Astrocyte (in vitro differentiated cells and primary cell): ENCODE measurements around the gene ADORA2A. TPM values are rescaled to one million over a fixed set of nuclear protein-coding genes. Genes with fewer than 3 reads are reported as not detected.
A peak's percentile ranks its signal among the peaks of the same experiment; 100 is the strongest.

Experiments
- DNase-seq: peaks from one replicate; pipeline ENCODE4 v3.0.0-alpha.2; 2010; ENCODE audit warnings: low read depth
- FAIRE-seq: peaks from 2 replicates; lab custom pipeline; 2011; peaks lifted over from hg19 to GRCh38; lab: Jason Lieb, UNC
- H2AFZ ChIP-seq: 2 replicates; pipeline ENCODE4 v1.6.0; 2012; ENCODE audit warnings: low read depth, low read length, inconsistent platforms
- H3K27ac ChIP-seq: 2 replicates; pipeline ENCODE4 v1.5.1; 2011; ENCODE audit warnings: low read depth, low read length, inconsistent platforms
- H3K27me3 ChIP-seq: 2 replicates; pipeline ENCODE4 v1.6.0; 2011; ENCODE audit warnings: low read length, inconsistent platforms; ENCODE audit not compliant: insufficient read depth
- H3K36me3 ChIP-seq: 2 replicates; pipeline ENCODE4 v1.5.1; 2011; ENCODE audit warnings: low read length, inconsistent platforms; ENCODE audit not compliant: insufficient read depth
- H3K4me1 ChIP-seq: 2 replicates; pipeline ENCODE4 v1.5.1; 2011; ENCODE audit warnings: low read length, inconsistent platforms; ENCODE audit not compliant: insufficient read depth
- H3K4me2 ChIP-seq: 2 replicates; pipeline ENCODE4 v1.6.0; 2012; ENCODE audit warnings: low read length, inconsistent platforms
- H3K4me3 ChIP-seq: 2 replicates; pipeline ENCODE4 v1.5.1; 2011; ENCODE audit warnings: low read depth, mild to moderate bottlenecking, low read length, inconsistent platforms; ENCODE audit not compliant: insufficient read depth
- H3K79me2 ChIP-seq: 2 replicates; pipeline ENCODE4 v1.6.0; 2012; ENCODE audit warnings: mild to moderate bottlenecking, low read length, inconsistent platforms; ENCODE audit not compliant: insufficient read depth
- H3K9ac ChIP-seq: 2 replicates; pipeline ENCODE4 v1.6.0; 2012; ENCODE audit warnings: mild to moderate bottlenecking, low read length, inconsistent platforms
- H3K9me3 ChIP-seq: 2 replicates; pipeline ENCODE4 v1.5.1; 2012; ENCODE audit warnings: low read depth, mild to moderate bottlenecking, low read length, inconsistent platforms; ENCODE audit not compliant: insufficient read depth
- H4K20me1 ChIP-seq: 2 replicates; pipeline ENCODE4 v1.6.0; 2012; ENCODE audit warnings: low read length, inconsistent platforms; ENCODE audit not compliant: insufficient read depth
- H3K27ac Mint-ChIP-seq: one replicate; pipeline ENCODE4 v1.8.0; 2021; ENCODE audit warnings: mild to moderate bottlenecking, mixed read lengths; ENCODE audit not compliant: unreplicated experiment
- H3K27me3 Mint-ChIP-seq: one replicate; pipeline ENCODE4 v1.8.0; 2021; ENCODE audit warnings: low read depth, mixed read lengths; ENCODE audit not compliant: unreplicated experiment
- H3K36me3 Mint-ChIP-seq: one replicate; pipeline ENCODE4 v1.8.0; 2021; ENCODE audit warnings: low read depth, mixed read lengths; ENCODE audit not compliant: unreplicated experiment
- H3K4me1 Mint-ChIP-seq: one replicate; pipeline ENCODE4 v1.8.0; 2021; ENCODE audit warnings: low read depth, mixed read lengths; ENCODE audit not compliant: unreplicated experiment
- H3K4me3 Mint-ChIP-seq: one replicate; pipeline ENCODE4 v1.8.0; 2021; ENCODE audit warnings: mild to moderate bottlenecking, moderate library complexity, mixed read lengths; ENCODE audit not compliant: unreplicated experiment
- H3K9me3 Mint-ChIP-seq: one replicate; pipeline ENCODE4 v1.8.0; 2021; ENCODE audit warnings: mild to moderate bottlenecking, mixed read lengths; ENCODE audit not compliant: unreplicated experiment
- CTCF ChIP-seq: IDR thresholded peaks from 2 replicates; pipeline ENCODE4 v1.5.1; 2011; ENCODE audit warnings: low read depth, mild to moderate bottlenecking, inconsistent platforms, low read length, moderate library complexity; ENCODE audit not compliant: insufficient read depth
- EZH2 ChIP-seq: IDR thresholded peaks from 2 replicates; pipeline ENCODE4 v1.6.1; 2012; ENCODE audit warnings: mild to moderate bottlenecking, low read length, inconsistent platforms; ENCODE audit not compliant: insufficient read depth
- total RNA-seq: library from RNA; stranded (reverse); gene quantifications from 2 replicates; pipeline ENCODE4 v1.2.1, GENCODE V29; 2021

The ADORA2A gene
- total RNA-seq, 1 donor from 2014 or later: 3.9 TPM

GRCh38 chr22:24390576-24390975, 36.8 kb upstream of the ADORA2A start:
- DNase-seq: no peak
- peaks cover 3% of the 10 kb centered on the region for H4K20me1 ChIP-seq
- no peak overlapping the region for H3K4me3 Mint-ChIP-seq

GRCh38 chr22:24391836-24392217, 35.6 kb upstream of the ADORA2A start:
- Histone ChIP-seq H3K4me2 (peak overlapping the region; percentile 26), H3K9me3 (no peaks in the 10 kb centered on the region), H3K4me1 (peaks cover 7% of the 10 kb centered on the region), H4K20me1 (peaks cover 3% of the 10 kb centered on the region), H3K9ac (no peak overlapping the region), H3K27me3 (no peaks in the 10 kb centered on the region), H3K36me3 (peaks cover 6% of the 10 kb centered on the region), H3K4me3 (no peak overlapping the region), H3K79me2 (no peaks in the 10 kb centered on the region), H2AFZ (no peak overlapping the region), H3K27ac (no peak overlapping the region)
- no peaks in the 10 kb centered on the region for H3K27me3 Mint-ChIP-seq
- H3K4me3 Mint-ChIP-seq: no peak overlapping the region
- peak overlapping the region; percentile 2 for H3K27ac Mint-ChIP-seq
- DNase-seq: peak; percentile 65
- TF ChIP-seq CTCF (no peak), EZH2 (no peak)
- peak; percentile 60 for FAIRE-seq
- H3K36me3 Mint-ChIP-seq: peaks cover 14% of the 10 kb centered on the region
- H3K4me1 Mint-ChIP-seq: peaks cover 21% of the 10 kb centered on the region
- H3K9me3 Mint-ChIP-seq: no peaks in the 10 kb centered on the region

More at GRCh38 chr22:24390576-24390975, 36.8 kb upstream of the ADORA2A start:
- no peak for FAIRE-seq
- Histone ChIP-seq H3K9me3 (no peaks in the 10 kb centered on the region), H3K4me1 (peaks cover 7% of the 10 kb centered on the region), H3K79me2 (no peaks in the 10 kb centered on the region), H2AFZ (no peak overlapping the region), H3K9ac (no peak overlapping the region), H3K27me3 (no peaks in the 10 kb centered on the region), H3K27ac (no peak overlapping the region), H3K4me2 (no peak overlapping the region), H3K36me3 (no peaks in the 10 kb centered on the region), H3K4me3 (no peak overlapping the region)
- H3K36me3 Mint-ChIP-seq: peaks cover 10% of the 10 kb centered on the region
- peaks cover 21% of the 10 kb centered on the region for H3K4me1 Mint-ChIP-seq
- TF ChIP-seq CTCF: no peak
- no peak for TF ChIP-seq EZH2
- no peaks in the 10 kb centered on the region for H3K27me3 Mint-ChIP-seq
- H3K9me3 Mint-ChIP-seq: no peaks in the 10 kb centered on the region
- H3K27ac Mint-ChIP-seq: no peak overlapping the region

- TF ChIP-seq EZH2: no peak
- TF ChIP-seq CTCF: no peak
- Histone ChIP-seq H3K9ac (no peak overlapping the region), H3K9me3 (no peaks in the 10 kb centered on the region), H3K27ac (no peak overlapping the region), H2AFZ (no peak overlapping the region), H3K79me2 (no peaks in the 10 kb centered on the region), H3K4me3 (no peak overlapping the region), H3K36me3 (peaks cover 6% of the 10 kb centered on the region), H3K4me1 (peaks cover 7% of the 10 kb centered on the region), H4K20me1 (peaks cover 3% of the 10 kb centered on the region), H3K27me3 (no peaks in the 10 kb centered on the region), H3K4me2 (peak overlapping the region; percentile 26)
- Mint-ChIP-seq H3K27ac (no peak overlapping the region), H3K27me3 (no peaks in the 10 kb centered on the region), H3K4me3 (no peak overlapping the region), H3K36me3 (peaks cover 14% of the 10 kb centered on the region), H3K9me3 (no peaks in the 10 kb centered on the region), H3K4me1 (peaks cover 21% of the 10 kb centered on the region)
- FAIRE-seq (peak; percentile 26), DNase-seq (no peak)
Measured at GRCh38 chr22:24392218-24392931, 35.0 kb upstream of the ADORA2A start.
